ENCODE data around the gene IRS1. TPM values are rescaled to one million over a fixed set of nuclear protein-coding genes. Genes with fewer than 3 reads are reported as not detected.

Gene IRS1
- total and polyA plus RNA-seq, 2 of the 4 experiments (the other 2 are of a cell fraction): 21.1 to 37.1 TPM

GRCh38 chr2:226752887-226753286 lies 46.7 kb downstream of the IRS1 start:
- peak overlapping the region; percentile 60 for H3K23ac ChIP-seq (ENCODE audit: low read depth, low read length)
- DNase-seq (no peak), ATAC-seq (ENCODE audit: low read depth) (no peak)
- H3K27ac ChIP-seq (ENCODE audit: insufficient read depth, low read length): peak overlapping the region; percentile 73
- peak overlapping the region; percentile 50 for H2BK5ac ChIP-seq (ENCODE audit: low read depth, low read length, poor library complexity, severe bottlenecking)
- peak overlapping the region; percentile 41; the same call in 1 of the 2 replicates for H2AK5ac ChIP-seq (ENCODE audit: low read depth, low read length)
- WGBS, 2 experiments (ENCODE audit: extremely low coverage in 2 of 2, insufficient read length in 1 of 2): no CpG with 5 or more reads among the region's 4 CpGs
- intact Hi-C loops (cut with micrococcal nuclease): no loop called here
- H3K79me1 ChIP-seq (ENCODE audit: low read depth in 1 of 2, low read length in 2 of 2): peaks cover 11 to 56% of the 10 kb centered on the region in 2 experiments
- dilution Hi-C loops (cut with HindIII; ENCODE audit: low sequenced_read_pairs, unreplicated experiment): no loop called here
- H3K36me3 ChIP-seq (ENCODE audit: control insufficient read depth, insufficient read depth, low read length): peaks cover 10% of the 10 kb centered on the region; the same call in 1 of the 2 replicates
- no TSS peak for BruUV-seq (replicated peaks)
- no peak overlapping the region for H2AK9ac ChIP-seq (replicated peaks; ENCODE audit: low read depth, low read length, poor library complexity)
- peak overlapping the region; percentile 39 for H4K5ac ChIP-seq (ENCODE audit: low read depth, low read length)
- no peak overlapping the region for H3K4me2 ChIP-seq (ENCODE audit: low read depth, low read length)
- in situ Hi-C loops (cut with MboI; ENCODE audit: low sequenced_read_pairs): no loop called here
- H3K4ac ChIP-seq (ENCODE audit: low read depth, low read length): peak overlapping the region; percentile 58
- H3K4me1 ChIP-seq (ENCODE audit: control insufficient read depth, insufficient read depth, low read length): peaks cover 19% of the 10 kb centered on the region
- H4K91ac ChIP-seq (ENCODE audit: insufficient read depth, low read depth, low read length): 0 out of 2 replicates have a peak overlapping the region, but pooled peaks have one; percentile 20
- ChIA-PET CTCF (interaction anchor here (1.3 kb wide), 1 partner anchor 44 kb away, joined by 3 read pairs; no protein-coding TSS in a partner anchor), POLR2A (ENCODE audit: unreplicated experiment) (no interaction called here)
- TF ChIP-seq POLR2A (IDR thresholded peaks at IDR 0.05; ENCODE audit: low read depth, low read length): no peak
- peak overlapping the region; percentile 0; the same call in 1 of the 3 replicates for H2BK15ac ChIP-seq (ENCODE audit: low read depth, low read length)
- H3K27me3 ChIP-seq (ENCODE audit: control insufficient read depth, insufficient read depth, low read length): no peaks in the 10 kb centered on the region
- H3K14ac ChIP-seq (replicated peaks; ENCODE audit: low read depth, low read length): peak overlapping the region; percentile 68; the same call in 1 of the 2 replicates
- no peak overlapping the region for H3K4me3 ChIP-seq (ENCODE audit: insufficient read depth, low read depth, low read length)
- H4K8ac ChIP-seq (ENCODE audit: low read depth in 2 of 2, low read length in 2 of 2): peak overlapping the region; percentile 6 to 22; a peak in 3 of 4 replicates
- H3K56ac ChIP-seq (ENCODE audit: extremely low read depth, insufficient read depth, low read length): no peak overlapping the region
- H3K9ac ChIP-seq (ENCODE audit: low read depth, low read length): no peak overlapping the region
- H3K9me1 ChIP-seq (ENCODE audit: insufficient read depth, low read length): peaks cover 7% of the 10 kb centered on the region
- H2BK120ac ChIP-seq (ENCODE audit: low read depth, low read length): peak overlapping the region; percentile 25; the same call in 1 of the 2 replicates
- H3K9me3 ChIP-seq (ENCODE audit: control insufficient read depth, insufficient read depth, low read length): no peaks in the 10 kb centered on the region
- peaks cover 7% of the 10 kb centered on the region; the same call in 1 of the 2 replicates for H4K20me1 ChIP-seq (ENCODE audit: insufficient read depth, low read length)
- H3K18ac ChIP-seq (ENCODE audit: low read depth, low read length): peak overlapping the region; percentile 58
- H2BK20ac ChIP-seq (ENCODE audit: low read depth, low read length): peak overlapping the region; percentile 43
- no peak overlapping the region for H2AFZ ChIP-seq (replicated peaks; ENCODE audit: low read length, poor library complexity)

All from IMR-90 (cell line).